ENCODE measurements around the gene NFKB2. TPM values are rescaled to one million over a fixed set of nuclear protein-coding genes. Genes with fewer than 3 reads are reported as not detected.

NFKB2 gene
- total RNA-seq, 2 donors from 2014 or later = 192 to 372 TPM

DNA sequence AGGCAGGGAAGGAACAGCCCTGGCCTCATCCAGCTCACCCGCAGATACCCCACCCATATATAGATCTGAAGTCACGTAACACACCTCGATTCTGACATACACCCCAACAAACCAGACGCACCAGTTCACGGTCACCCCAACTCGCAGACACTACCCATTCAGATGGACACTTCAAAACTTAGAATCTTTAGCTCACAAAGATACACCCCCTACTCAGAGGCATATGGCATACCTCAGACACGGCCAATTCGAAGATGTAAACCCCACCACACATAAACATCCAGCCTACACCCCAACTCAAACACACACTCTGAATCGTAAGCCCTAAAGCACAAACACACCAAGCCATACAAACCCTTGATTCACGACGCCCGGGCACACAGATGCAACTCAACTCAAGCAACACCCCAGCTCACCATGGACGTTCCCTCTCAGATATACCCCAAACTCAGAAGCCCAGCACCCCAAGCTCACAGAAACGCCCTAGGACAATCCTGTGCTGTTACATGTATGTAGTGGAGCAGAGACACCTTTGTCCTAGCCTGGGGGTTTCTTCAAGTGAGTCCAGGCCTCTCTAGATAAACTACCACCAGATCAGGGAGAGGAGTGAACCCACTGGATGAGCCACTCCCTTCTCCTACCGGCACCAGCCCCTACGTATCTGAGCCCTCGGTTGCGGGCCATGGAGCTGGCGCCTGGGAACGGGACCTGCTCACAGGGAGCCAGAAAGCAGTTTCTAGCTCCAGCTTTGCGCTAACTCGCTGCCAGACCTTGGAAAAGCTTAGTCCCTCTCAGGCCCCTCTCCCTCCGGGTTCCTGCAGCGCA, 14.3 kb downstream of the NFKB2 start:
- Mint-ChIP-seq H3K9me3 (no peaks in the 10 kb centered on the region), H3K27me3 (peaks cover 21% of the 10 kb centered on the region), H3K36me3 (ENCODE audit: low read depth) (peaks cover 12% of the 10 kb centered on the region), H3K4me1 (peaks cover 19% of the 10 kb centered on the region), H3K4me3 (peak overlapping the region; percentile 85), H3K27ac (peak overlapping the region; percentile 76)
- peak; percentile 1 for ATAC-seq (replicated peaks)

GRCh38 chr10:102410429-102411073, 15.0 kb downstream of the NFKB2 start:
- peaks cover 22% of the 10 kb centered on the region for H3K27me3 Mint-ChIP-seq
- peaks cover 10% of the 10 kb centered on the region for H3K36me3 Mint-ChIP-seq (ENCODE audit: low read depth)
- peaks cover 19% of the 10 kb centered on the region for H3K4me1 Mint-ChIP-seq
- H3K9me3 Mint-ChIP-seq = no peaks in the 10 kb centered on the region
- ATAC-seq (replicated peaks) = peak; percentile 42
- peak overlapping the region; percentile 85 for H3K4me3 Mint-ChIP-seq
- peak overlapping the region; percentile 76 for H3K27ac Mint-ChIP-seq

DNA sequence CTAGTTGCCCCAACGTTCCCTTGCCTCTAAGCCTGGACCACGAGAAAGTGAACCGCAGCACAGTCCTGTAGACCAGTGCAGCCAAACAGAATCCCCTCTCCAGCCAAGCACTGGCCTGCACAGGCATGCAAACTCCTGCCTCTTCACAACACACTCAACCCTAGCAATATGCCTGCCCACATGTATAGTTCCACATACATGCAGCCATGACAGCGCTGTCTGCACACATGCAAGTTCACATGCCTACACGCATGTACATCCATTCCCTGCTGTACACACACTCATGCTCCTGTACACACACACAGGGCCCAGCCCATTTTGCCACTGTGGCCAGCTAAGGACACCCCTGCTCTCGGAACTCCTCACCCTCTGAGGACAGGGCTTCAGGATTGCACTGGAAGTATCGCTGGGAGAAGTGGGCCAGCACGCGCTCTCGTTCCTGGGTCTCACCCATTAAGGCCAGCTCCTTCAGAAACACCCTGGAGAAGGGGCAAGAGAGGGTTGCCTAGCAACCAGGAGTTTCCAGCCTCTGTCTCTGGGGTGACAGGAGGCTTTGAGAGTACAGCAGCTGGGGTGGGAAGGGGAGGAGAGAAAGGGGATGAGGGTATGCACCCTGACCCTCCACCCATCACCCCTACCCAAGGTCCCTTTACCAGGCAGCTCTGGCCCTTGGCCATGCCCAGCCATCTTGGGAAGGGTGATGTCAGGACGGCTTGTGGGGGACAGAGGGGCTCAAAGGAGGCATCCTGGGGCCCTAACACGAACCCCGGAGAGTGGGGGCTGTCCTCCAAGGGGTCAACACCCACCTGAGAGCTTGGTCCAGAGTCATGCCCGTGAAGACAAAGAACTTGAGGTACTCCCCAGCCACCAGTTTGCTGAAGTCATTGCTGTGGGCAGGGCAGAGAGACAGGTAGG, 16.1 kb downstream of the NFKB2 start:
- Mint-ChIP-seq H3K4me1 (peaks cover 19% of the 10 kb centered on the region), H3K27me3 (peaks cover 28% of the 10 kb centered on the region), H3K36me3 (ENCODE audit: low read depth) (peaks cover 5% of the 10 kb centered on the region), H3K4me3 (peak overlapping the region; percentile 85), H3K9me3 (no peaks in the 10 kb centered on the region), H3K27ac (peak overlapping the region; percentile 37)
- no peak for ATAC-seq (replicated peaks)

DNA sequence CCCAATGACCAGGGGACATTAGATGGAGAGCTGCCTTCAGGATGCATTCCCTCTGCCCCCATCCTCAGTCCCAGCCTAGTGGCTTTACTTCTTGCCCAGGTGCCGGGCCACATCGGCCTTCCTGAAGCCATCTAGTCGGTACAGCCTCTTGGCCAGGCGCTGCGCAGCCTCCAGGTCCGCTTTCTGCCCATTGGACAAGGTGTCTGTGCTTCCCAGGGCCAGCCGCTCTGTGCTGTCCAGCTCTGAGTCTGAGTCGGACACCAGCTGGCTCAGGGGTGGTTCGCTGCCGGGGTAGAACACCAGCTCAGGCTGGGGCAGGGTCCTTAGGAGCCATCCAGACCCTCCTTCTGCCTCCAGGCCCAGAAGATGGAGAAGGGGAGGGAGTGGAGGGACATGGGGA, 16.8 kb downstream of the NFKB2 start:
- no peak overlapping the region for H3K27ac Mint-ChIP-seq
- no peak for ATAC-seq (replicated peaks)
- H3K4me3 Mint-ChIP-seq = no peak overlapping the region
- H3K9me3 Mint-ChIP-seq = no peaks in the 10 kb centered on the region
- peaks cover 19% of the 10 kb centered on the region for H3K4me1 Mint-ChIP-seq
- peaks cover 5% of the 10 kb centered on the region for H3K36me3 Mint-ChIP-seq (ENCODE audit: low read depth)
- H3K27me3 Mint-ChIP-seq = peaks cover 33% of the 10 kb centered on the region

- Mint-ChIP-seq H3K9me3 (no peaks in the 10 kb centered on the region), H3K36me3 (ENCODE audit: low read depth) (peaks cover 2% of the 10 kb centered on the region), H3K27ac (peak overlapping the region; percentile 19), H3K27me3 (peaks cover 37% of the 10 kb centered on the region), H3K4me3 (no peak overlapping the region), H3K4me1 (peaks cover 16% of the 10 kb centered on the region)
- ATAC-seq (replicated peaks) = peak; percentile 31
Measured at GRCh38 chr10:102413053-102413705, 17.7 kb downstream of the NFKB2 start.

GRCh38 chr10:102413806-102414561, 18.5 kb downstream of the NFKB2 start:
- Mint-ChIP-seq H3K36me3 (ENCODE audit: low read depth) (no peaks in the 10 kb centered on the region), H3K27ac (no peak overlapping the region), H3K4me1 (peaks cover 13% of the 10 kb centered on the region), H3K9me3 (no peaks in the 10 kb centered on the region), H3K4me3 (no peak overlapping the region), H3K27me3 (peaks cover 34% of the 10 kb centered on the region)
- ATAC-seq (replicated peaks) = no peak

DNA sequence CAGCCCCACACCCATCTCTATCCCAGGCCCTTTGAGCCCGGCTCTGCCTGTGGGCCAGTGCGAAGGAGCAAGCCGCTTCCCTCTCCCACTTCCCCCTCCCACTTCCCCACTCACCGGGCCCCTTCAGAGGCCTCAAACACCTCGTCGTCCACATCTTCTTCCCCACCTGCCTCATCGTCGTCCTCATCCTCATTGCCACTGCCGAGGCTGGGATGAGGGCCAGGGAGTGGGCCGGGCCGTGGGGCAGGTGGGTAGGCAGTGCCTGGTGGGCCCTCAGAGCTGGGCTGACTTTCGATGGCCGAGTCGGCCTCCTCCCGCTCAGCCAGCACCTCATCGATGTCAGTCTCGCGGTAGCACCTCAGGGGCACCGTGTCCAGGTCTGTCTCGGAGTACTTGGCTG, 19.2 kb downstream of the NFKB2 start:
- ATAC-seq (replicated peaks) = no peak
- peaks cover 12% of the 10 kb centered on the region for H3K4me1 Mint-ChIP-seq

DNA sequence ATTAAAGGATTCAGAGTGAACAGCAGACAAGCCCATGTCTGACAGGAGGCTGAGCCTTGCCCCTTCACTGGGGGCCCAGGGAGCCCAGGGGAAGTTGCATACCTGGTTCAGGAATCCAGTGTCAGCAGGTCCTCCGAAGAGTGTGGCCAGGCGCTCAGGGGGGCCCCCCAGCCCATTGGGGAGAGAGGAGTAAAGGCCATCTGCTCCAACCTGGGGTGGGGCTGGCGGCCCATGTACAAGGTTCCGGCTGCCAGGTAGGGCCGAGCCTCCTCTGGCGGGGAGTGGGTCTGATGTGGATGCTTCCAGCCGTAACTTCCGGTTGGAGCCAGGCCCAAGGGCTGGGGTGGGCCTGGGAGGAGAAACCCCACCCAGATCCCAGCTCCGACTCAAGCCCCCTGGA, 20.8 kb downstream of the NFKB2 start:
- Mint-ChIP-seq H3K4me1 (peaks cover 6% of the 10 kb centered on the region), H3K27me3 (peaks cover 24% of the 10 kb centered on the region), H3K27ac (no peak overlapping the region), H3K36me3 (ENCODE audit: low read depth) (peaks cover 7% of the 10 kb centered on the region), H3K4me3 (no peak overlapping the region), H3K9me3 (no peaks in the 10 kb centered on the region)
- ATAC-seq (replicated peaks) = no peak

More for the DNA sequence above, 19.2 kb downstream of the NFKB2 start:
- H3K27ac Mint-ChIP-seq = no peak overlapping the region
- peaks cover 31% of the 10 kb centered on the region for H3K27me3 Mint-ChIP-seq
- no peaks in the 10 kb centered on the region for H3K36me3 Mint-ChIP-seq (ENCODE audit: low read depth)
- no peaks in the 10 kb centered on the region for H3K9me3 Mint-ChIP-seq
- no peak overlapping the region for H3K4me3 Mint-ChIP-seq

DNA sequence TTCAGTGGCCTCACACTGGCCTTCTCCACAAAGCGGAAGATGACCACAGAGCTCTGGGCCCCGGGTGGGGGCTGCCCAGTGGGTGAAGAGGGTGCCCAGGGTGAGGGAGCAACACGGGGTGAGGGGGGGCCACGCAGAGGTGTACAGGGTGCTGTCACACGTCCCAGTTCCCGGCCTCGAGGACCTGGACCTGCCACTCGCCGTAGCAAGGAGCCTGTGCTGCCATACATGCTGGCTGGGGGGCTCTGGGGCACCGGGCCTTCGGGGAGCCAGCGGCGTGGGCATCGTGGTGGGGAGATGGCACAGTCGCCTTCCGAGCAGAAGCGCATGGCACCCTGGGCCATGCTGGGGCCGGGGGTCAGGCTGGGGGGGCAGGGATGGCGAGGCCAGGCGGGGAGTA, 21.2 kb downstream of the NFKB2 start:
- Mint-ChIP-seq H3K9me3 (no peaks in the 10 kb centered on the region), H3K36me3 (ENCODE audit: low read depth) (peaks cover 7% of the 10 kb centered on the region), H3K4me1 (peaks cover 5% of the 10 kb centered on the region), H3K4me3 (no peak overlapping the region), H3K27ac (no peak overlapping the region), H3K27me3 (peaks cover 22% of the 10 kb centered on the region)
- no peak for ATAC-seq (replicated peaks)

- peak within 1 kb of the TSS; percentile 99 for H3K4me3 Mint-ChIP-seq
- ATAC-seq (replicated peaks) = no peak
Measured at GRCh38 chr10:102418622-102419268, 23.2 kb downstream of the NFKB2 start, which contains the start of gene PSD. Gene PSD (minus strand): TSS chr10:102418785. CDS start chr10:102417038, 1,747 bp downstream.

DNA sequence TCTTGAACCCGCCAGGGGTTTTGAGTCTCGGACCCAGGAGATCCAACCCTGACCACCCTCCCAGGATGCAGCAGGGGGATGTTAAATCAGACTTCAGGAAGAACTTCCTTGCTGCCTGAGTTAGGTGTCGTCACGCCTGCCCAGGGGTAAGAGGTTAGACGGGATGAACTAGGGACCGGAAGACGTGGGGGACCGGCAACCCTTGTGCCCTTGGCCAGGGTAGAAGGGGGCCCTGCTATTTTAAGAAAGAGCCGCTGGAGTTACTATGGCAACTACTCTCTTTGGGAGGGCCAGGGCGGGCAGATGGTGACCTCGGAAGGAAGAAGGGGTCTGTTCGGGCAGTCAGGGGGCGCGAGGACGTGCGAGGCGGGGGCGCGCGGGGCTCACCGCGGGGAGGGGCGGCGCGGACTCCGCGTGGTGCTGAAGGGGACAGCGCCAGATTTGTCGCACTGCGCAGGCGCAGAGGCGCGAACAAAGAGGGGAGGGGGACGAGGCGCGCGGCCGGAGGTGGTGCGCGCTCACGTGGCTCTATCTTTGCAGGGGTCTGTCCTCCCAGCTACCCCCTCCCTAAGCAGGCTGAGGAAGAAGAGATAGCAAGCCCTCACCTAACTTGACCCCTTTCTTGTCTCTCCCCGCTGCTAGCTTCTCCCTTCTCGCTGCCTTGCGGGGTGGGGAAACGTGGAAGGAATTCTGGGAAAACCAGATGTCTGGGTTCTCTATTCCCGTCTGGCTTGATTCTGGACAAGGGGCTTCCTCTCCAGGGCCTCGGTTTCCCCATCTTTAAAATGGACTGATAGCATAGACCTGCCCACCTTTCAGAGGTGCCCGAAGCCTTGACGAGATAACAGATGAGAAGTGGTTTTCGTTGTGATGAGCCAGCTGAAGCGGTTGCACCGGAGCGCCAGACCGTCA, 24.0 kb downstream of the NFKB2 start:
- Mint-ChIP-seq H3K36me3 (ENCODE audit: low read depth) (peaks cover 16% of the 10 kb centered on the region), H3K4me3 (peak overlapping the region; percentile 99), H3K4me1 (peaks cover 5% of the 10 kb centered on the region), H3K9me3 (no peaks in the 10 kb centered on the region), H3K27me3 (peaks cover 19% of the 10 kb centered on the region), H3K27ac (peak overlapping the region; percentile 95)
- no peak for ATAC-seq (replicated peaks)

More at GRCh38 chr10:102418622-102419268, 23.2 kb downstream of the NFKB2 start, which contains the start of gene PSD:
- H3K27ac Mint-ChIP-seq = peak within 1 kb of the TSS; percentile 58
- peaks cover 22% of the 10 kb centered on the region for H3K27me3 Mint-ChIP-seq
- H3K4me1 Mint-ChIP-seq = peaks cover 5% of the 10 kb centered on the region
- no peaks in the 10 kb centered on the region for H3K9me3 Mint-ChIP-seq
- peaks cover 15% of the 10 kb centered on the region for H3K36me3 Mint-ChIP-seq (ENCODE audit: low read depth)

GRCh38 chr10:102420181-102420713, 24.7 kb downstream of the NFKB2 start:
- peaks cover 5% of the 10 kb centered on the region for H3K4me1 Mint-ChIP-seq
- peaks cover 19% of the 10 kb centered on the region for H3K27me3 Mint-ChIP-seq
- peak overlapping the region; percentile 95 for H3K27ac Mint-ChIP-seq
- H3K36me3 Mint-ChIP-seq (ENCODE audit: low read depth) = peaks cover 16% of the 10 kb centered on the region
- ATAC-seq (replicated peaks) = no peak
- H3K4me3 Mint-ChIP-seq = peak overlapping the region; percentile 99
- H3K9me3 Mint-ChIP-seq = no peaks in the 10 kb centered on the region
